ENCODE measurements around the gene HYAL3. TPM values are rescaled to one million over a fixed set of nuclear protein-coding genes. Genes with fewer than 3 reads are reported as not detected.
A peak's percentile ranks its signal among the peaks of the same experiment; 100 is the strongest.

HYAL3 gene
- total and polyA plus RNA-seq, 10 of the 15 experiments (the other 5 are each of a cell fraction or from before 2014, with no cell fraction given), result 0.37 to 4.2 (median 2.8) TPM

- POLR2A ChIA-PET, result interaction anchor here (0.6 to 7.0 kb wide), 9 partner anchors 11 to 870 kb away, joined by 3 to 84 read pairs (median 4); partner anchors contain the start of genes CYB561D2, GNAI2, NPRL2 and TUSC2
- Histone ChIP-seq H3K4me2 (ENCODE audit: control insufficient read depth, insufficient read depth) (peak overlapping the region; percentile 75), H3K4me3 (peak overlapping the region; percentile 96), H3K27ac (ENCODE audit: control insufficient read depth, insufficient read depth) (peak overlapping the region; percentile 92), H3K79me2 (ENCODE audit: control insufficient read depth, insufficient read depth, low read length) (peaks cover 65% of the 10 kb centered on the region), H3K27me3 (replicated peaks in 1 of 2; ENCODE audit: control insufficient read depth in 2 of 2, insufficient read depth in 2 of 2, low read length in 1 of 2) (no peaks in the 10 kb centered on the region), H2AFZ (ENCODE audit: control insufficient read depth, low read depth, low read length) (peak overlapping the region; percentile 52), H4K20me1 (ENCODE audit: control insufficient read depth, insufficient read depth) (no peaks in the 10 kb centered on the region; the same call in 1 of the 2 replicates), H3K4me1 (ENCODE audit: control insufficient read depth, insufficient read depth, low read length) (peaks cover 8% of the 10 kb centered on the region; the same call in 1 of the 2 replicates), H3K9me3 (replicated peaks; ENCODE audit: control insufficient read depth, insufficient read depth, low read length) (no peaks in the 10 kb centered on the region), H3K36me3 (ENCODE audit: control insufficient read depth in 2 of 2, insufficient read depth in 2 of 2, low read length in 1 of 2) (peaks cover 1 to 4% of the 10 kb centered on the region in 2 experiments), H3K9ac (ENCODE audit: control insufficient read depth, insufficient read depth, low read length) (peak overlapping the region; percentile 86)
- FAIRE-seq (no peak), DNase-seq (ENCODE audit: low read depth, low spot score) (no peak), ATAC-seq (no peak)
- TF ChIP-seq GABPA (IDR thresholded peaks at IDR 0.05; ENCODE audit: low read depth) (no peak), SPI1 (IDR thresholded peaks at IDR 0.05; ENCODE audit: borderline replicate concordance, insufficient read depth, low read depth, low read length) (0 out of 2 replicates have a peak, but pooled peaks have one; percentile 21), ZNF384 (IDR thresholded peaks at IDR 0.05; ENCODE audit: borderline replicate concordance, low read depth, low read length) (peak; percentile 37; the same call in 1 of the 2 replicates), YY1 (IDR thresholded peaks at IDR 0.05; ENCODE audit: low read depth, low read length) (peak; percentile 66)
- RAD21 ChIA-PET (ENCODE audit: unreplicated experiment), result no interaction called here
- intact Hi-C loops (cut with micrococcal nuclease; ENCODE audit: unreplicated experiment), result loop anchor here (5.0 kb wide), 2 partner anchors 42 to 102 kb away; partner anchors contain the start of genes GNAI2, HYAL3 and NAA80
- in situ Hi-C loops (cut with MboI), result loop anchor here (10.0 kb wide), 1 partner anchor 1056 kb away; the partner anchor contains the start of gene RBM15B
- CTCF ChIA-PET, result interaction anchor here (0.6 to 10.5 kb wide), 6 partner anchors 10 to 91 kb away, joined by 3 to 72 read pairs (median 4); partner anchors contain the start of genes CYB561D2, HYAL2, HYAL3 and NAA80
- no TSS peak for BruUV-seq (replicated peaks)
- SMC1A ChIA-PET (ENCODE audit: uncharacterized antibody, unreplicated experiment), result interaction anchor here (0.7 to 1.6 kb wide), 3 partner anchors 11 to 468 kb away, joined by 3 to 8 read pairs (median 3); partner anchors contain the start of genes CYB561D2 and NPRL2
- 3% methylated on average over 5 of the region's 5 CpGs for WGBS (ENCODE audit: insufficient coverage, insufficient replicate concordance, low lambda C conversion rate, missing lambda C conversion rate)
Observed at GRCh38 chr3:50338965-50339364, 39.8 kb upstream of the HYAL3 start.

Data from GM12878 (cell line).